ENCODE data around the gene HEXIM2. TPM values are rescaled to one million over a fixed set of nuclear protein-coding genes. Genes with fewer than 3 reads are reported as not detected.

HEXIM2 gene
- total and polyA plus RNA-seq, 2 of the 13 experiments (the other 11 are each of a cell fraction or from before 2014, with no cell fraction given) = 27.1 to 32.4 TPM

DNA sequence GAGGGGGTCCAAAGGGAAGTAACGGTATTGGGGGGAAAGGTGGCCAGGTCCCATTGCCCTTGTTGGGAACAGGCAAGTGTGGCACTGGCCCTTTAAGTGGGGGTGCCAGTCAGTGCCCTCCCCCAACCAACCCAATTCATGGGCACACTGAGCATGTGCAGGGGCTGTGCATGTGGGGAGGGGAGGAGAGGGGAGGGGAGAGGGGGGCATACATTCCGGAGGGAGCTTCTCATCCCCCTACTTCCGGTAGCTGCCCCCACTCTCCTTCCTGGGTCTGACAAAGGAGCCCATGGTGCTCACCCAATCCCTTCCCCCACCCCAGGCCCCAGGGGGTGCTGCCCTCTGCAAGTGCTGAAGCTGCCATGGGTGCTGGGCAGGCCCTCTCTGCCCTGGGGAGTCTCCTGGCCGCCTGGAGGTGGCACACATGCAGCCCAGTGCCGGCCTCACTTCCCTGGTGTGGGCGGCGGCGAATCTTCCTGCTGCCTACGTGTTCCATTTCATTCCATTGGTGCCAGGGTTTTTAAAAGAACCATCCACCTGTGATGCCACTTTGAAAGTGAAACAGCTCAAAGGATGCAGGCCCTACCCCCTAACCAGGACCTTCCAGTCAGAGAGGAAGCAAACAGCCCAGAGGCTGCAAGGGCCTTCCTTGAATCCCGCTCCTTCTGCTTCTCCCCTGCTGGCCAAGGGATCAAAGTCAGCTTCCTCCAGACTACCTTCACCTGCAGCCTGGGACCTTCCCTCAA is 11.0 kb downstream of the HEXIM2 start (continued):
- TF ChIP-seq, protein P1, sequence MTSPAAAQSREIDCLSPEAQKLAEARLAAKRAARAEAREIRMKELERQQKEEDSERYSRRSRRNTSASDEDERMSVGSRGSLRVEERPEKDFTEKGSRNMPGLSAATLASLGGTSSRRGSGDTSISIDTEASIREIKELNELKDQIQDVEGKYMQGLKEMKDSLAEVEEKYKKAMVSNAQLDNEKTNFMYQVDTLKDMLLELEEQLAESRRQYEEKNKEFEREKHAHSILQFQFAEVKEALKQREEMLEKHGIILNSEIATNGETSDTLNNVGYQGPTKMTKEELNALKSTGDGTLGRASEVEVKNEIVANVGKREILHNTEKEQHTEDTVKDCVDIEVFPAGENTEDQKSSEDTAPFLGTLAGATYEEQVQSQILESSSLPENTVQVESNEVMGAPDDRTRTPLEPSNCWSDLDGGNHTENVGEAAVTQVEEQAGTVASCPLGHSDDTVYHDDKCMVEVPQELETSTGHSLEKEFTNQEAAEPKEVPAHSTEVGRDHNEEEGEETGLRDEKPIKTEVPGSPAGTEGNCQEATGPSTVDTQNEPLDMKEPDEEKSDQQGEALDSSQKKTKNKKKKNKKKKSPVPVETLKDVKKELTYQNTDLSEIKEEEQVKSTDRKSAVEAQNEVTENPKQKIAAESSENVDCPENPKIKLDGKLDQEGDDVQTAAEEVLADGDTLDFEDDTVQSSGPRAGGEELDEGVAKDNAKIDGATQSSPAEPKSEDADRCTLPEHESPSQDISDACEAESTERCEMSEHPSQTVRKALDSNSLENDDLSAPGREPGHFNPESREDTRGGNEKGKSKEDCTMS (CRISPR knock-in tag; conservative IDR thresholded peaks at IDR 0.05) = no peak; the same call in 1 of the 2 replicates
- TF ChIP-seq, protein P2, sequence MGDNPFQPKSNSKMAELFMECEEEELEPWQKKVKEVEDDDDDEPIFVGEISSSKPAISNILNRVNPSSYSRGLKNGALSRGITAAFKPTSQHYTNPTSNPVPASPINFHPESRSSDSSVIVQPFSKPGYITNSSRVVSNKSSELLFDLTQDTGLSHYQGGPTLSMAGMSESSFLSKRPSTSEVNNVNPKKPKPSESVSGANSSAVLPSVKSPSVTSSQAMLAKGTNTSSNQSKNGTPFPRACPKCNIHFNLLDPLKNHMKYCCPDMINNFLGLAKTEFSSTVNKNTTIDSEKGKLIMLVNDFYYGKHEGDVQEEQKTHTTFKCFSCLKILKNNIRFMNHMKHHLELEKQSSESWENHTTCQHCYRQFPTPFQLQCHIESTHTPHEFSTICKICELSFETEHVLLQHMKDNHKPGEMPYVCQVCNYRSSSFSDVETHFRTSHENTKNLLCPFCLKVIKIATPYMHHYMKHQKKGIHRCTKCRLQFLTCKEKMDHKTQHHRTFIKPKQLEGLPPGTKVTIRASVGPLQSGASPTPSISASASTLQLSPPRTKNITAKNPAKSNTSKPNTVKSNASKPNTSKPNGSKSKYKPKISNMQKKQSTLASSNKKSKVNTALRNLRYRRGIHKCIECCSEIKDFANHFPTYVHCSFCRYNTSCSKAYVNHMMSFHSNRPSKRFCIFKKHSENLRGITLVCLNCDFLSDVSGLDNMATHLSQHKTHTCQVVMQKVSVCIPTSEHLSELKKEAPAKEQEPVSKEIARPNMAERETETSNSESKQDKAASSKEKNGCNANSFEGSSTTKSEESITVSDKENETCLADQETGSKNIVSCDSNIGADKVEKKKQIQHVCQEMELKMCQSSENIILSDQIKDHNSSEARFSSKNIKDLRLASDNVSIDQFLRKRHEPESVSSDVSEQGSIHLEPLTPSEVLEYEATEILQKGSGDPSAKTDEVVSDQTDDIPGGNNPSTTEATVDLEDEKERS (CRISPR knock-in tag; IDR thresholded peaks at IDR 0.05) = 0 out of 2 replicates have a peak, but pooled peaks have one; percentile 17
- TF ChIP-seq AHR (CRISPR knock-in tag; IDR thresholded peaks at IDR 0.05) (peak; percentile 92; the same call in 1 of the 2 replicates), DR1 (CRISPR knock-in tag; IDR thresholded peaks at IDR 0.05) (no peak), ZNF644 (CRISPR knock-in tag; IDR thresholded peaks at IDR 0.05; ENCODE audit: low read depth) (0 out of 2 replicates have a peak, but pooled peaks have one; percentile 29), SAP130 (CRISPR knock-in tag; IDR thresholded peaks at IDR 0.05; ENCODE audit: low read depth) (peak; percentile 81), MATR3 (CRISPR knock-in tag; IDR thresholded peaks at IDR 0.05) (no peak), ELF1 (CRISPR knock-in tag; IDR thresholded peaks at IDR 0.05) (peak; percentile 84), ZNF543 (CRISPR knock-in tag; IDR thresholded peaks at IDR 0.05) (peak; percentile 84), KLF9 (CRISPR knock-in tag; IDR thresholded peaks at IDR 0.05; ENCODE audit: low read depth) (no peak), ZNF430 (CRISPR knock-in tag; IDR thresholded peaks at IDR 0.05) (peak; percentile 93; the same call in 1 of the 2 replicates), ZNF781 (CRISPR knock-in tag; IDR thresholded peaks at IDR 0.05; ENCODE audit: borderline replicate concordance, not compliant biosample characterization) (peak; percentile 11), ZBTB8A (CRISPR knock-in tag; IDR thresholded peaks at IDR 0.05; ENCODE audit: borderline replicate concordance, low read depth) (0 out of 2 replicates have a peak, but pooled peaks have one; percentile 20), ZNF670 (CRISPR knock-in tag; IDR thresholded peaks at IDR 0.05; ENCODE audit: borderline replicate concordance) (peak; percentile 68; the same call in 1 of the 2 replicates), RARG (CRISPR knock-in tag; IDR thresholded peaks at IDR 0.05; ENCODE audit: low read depth) (peak; percentile 86; the same call in 1 of the 2 replicates), GFI1 (CRISPR knock-in tag; IDR thresholded peaks at IDR 0.05; ENCODE audit: borderline replicate concordance) (0 out of 2 replicates have a peak, but pooled peaks have one; percentile 49)
- TF ChIP-seq, protein P3, sequence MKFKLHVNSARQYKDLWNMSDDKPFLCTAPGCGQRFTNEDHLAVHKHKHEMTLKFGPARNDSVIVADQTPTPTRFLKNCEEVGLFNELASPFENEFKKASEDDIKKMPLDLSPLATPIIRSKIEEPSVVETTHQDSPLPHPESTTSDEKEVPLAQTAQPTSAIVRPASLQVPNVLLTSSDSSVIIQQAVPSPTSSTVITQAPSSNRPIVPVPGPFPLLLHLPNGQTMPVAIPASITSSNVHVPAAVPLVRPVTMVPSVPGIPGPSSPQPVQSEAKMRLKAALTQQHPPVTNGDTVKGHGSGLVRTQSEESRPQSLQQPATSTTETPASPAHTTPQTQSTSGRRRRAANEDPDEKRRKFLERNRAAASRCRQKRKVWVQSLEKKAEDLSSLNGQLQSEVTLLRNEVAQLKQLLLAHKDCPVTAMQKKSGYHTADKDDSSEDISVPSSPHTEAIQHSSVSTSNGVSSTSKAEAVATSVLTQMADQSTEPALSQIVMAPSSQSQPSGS (CRISPR knock-in tag; IDR thresholded peaks at IDR 0.05) = 0 out of 2 replicates have a peak, but pooled peaks have one; percentile 31
- TF ChIP-seq, protein P4, sequence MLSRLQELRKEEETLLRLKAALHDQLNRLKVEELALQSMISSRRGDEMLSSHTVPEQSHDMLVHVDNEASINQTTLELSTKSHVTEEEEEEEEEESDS (CRISPR knock-in tag; IDR thresholded peaks at IDR 0.05; ENCODE audit: borderline replicate concordance) = no peak
- TF ChIP-seq, protein P5, sequence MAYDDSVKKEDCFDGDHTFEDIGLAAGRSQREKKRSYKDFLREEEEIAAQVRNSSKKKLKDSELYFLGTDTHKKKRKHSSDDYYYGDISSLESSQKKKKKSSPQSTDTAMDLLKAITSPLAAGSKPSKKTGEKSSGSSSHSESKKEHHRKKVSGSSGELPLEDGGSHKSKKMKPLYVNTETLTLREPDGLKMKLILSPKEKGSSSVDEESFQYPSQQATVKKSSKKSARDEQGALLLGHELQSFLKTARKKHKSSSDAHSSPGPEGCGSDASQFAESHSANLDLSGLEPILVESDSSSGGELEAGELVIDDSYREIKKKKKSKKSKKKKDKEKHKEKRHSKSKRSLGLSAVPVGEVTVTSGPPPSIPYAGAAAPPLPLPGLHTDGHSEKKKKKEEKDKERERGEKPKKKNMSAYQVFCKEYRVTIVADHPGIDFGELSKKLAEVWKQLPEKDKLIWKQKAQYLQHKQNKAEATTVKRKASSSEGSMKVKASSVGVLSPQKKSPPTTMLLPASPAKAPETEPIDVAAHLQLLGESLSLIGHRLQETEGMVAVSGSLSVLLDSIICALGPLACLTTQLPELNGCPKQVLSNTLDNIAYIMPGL (CRISPR knock-in tag; IDR thresholded peaks at IDR 0.05; ENCODE audit: borderline replicate concordance in 1 of 2, low read depth in 1 of 2) = peak; percentile 76 to 78; a peak in 3 of 4 replicates
